Brain microvascular endothelial cell (primary cell): ENCODE measurements around the gene ORAI3.
"Not testable (repeated sequence)": the region's sequence is repeated elsewhere in the genome, so short reads cannot be mapped to it uniquely, and the experiment has no call there.

Source experiments
- DNase-seq: peaks from one replicate; pipeline ENCODE4 v3.0.0-alpha.2; 2020
- H3K27ac ChIP-seq: fragments of 250-450 bp; sonication (Bioruptor Pico); 2 replicates; pipeline ENCODE4 v1.5.1; 2020; ENCODE audit warnings: mild to moderate bottlenecking, moderate library complexity
- H3K27me3 ChIP-seq: fragments of 250-450 bp; sonication (Bioruptor Pico); replicated peaks from 2 replicates; pipeline ENCODE4 v1.5.1; 2020; ENCODE audit warnings: mild to moderate bottlenecking
- H3K36me3 ChIP-seq: fragments of 250-450 bp; sonication (Bioruptor Pico); replicated peaks from 2 replicates; pipeline ENCODE4 v1.5.1; 2020; ENCODE audit warnings: mild to moderate bottlenecking
- H3K4me3 ChIP-seq: 2 replicates; pipeline ENCODE4 v1.5.1; 2011; ENCODE audit warnings: low read depth, mild to moderate bottlenecking, control low read depth, low read length, moderate library complexity
- CTCF ChIP-seq: IDR thresholded peaks from 2 replicates; pipeline ENCODE4 v1.5.1; 2011; ENCODE audit warnings: low read depth, mild to moderate bottlenecking, moderate library complexity, low read length, control low read depth, inconsistent platforms; ENCODE audit errors: missing control alignments
- in situ Hi-C: cut with HindIII; loops from 2 replicates; pipeline ENCODE4 v1.10.0; 2017; ENCODE audit warnings: low sequenced_read_pairs, low pct_ligation_motif_present

The ORAI3 gene

GRCh38 chr16:30930160-30930571, 18.7 kb upstream of the ORAI3 start:
- no peak for DNase-seq
- Histone ChIP-seq H3K27me3 (no peaks in the 10 kb centered on the region), H3K36me3 (peaks cover 52% of the 10 kb centered on the region), H3K4me3 (no peak overlapping the region), H3K27ac (no peak overlapping the region)
- no peak for TF ChIP-seq CTCF
- in situ Hi-C loops, result loop anchor here (25.0 kb wide), 1 partner anchor 532 kb away; the partner anchor contains the start of genes ARMC5 and TGFB1I1

GRCh38 chr16:30931068-30931650, 17.7 kb upstream of the ORAI3 start:
- Histone ChIP-seq H3K27me3 (no peaks in the 10 kb centered on the region), H3K4me3 (no peak overlapping the region), H3K27ac (no peak overlapping the region), H3K36me3 (peaks cover 55% of the 10 kb centered on the region)
- in situ Hi-C loops, result loop anchor here (25.0 kb wide), 1 partner anchor 531 kb away; the partner anchor contains the start of genes ARMC5 and TGFB1I1
- no peak for TF ChIP-seq CTCF
- no peak for DNase-seq

GRCh38 chr16:30934827-30935557, 13.9 kb upstream of the ORAI3 start:
- peak; percentile 79 for TF ChIP-seq CTCF
- no peaks in the 10 kb centered on the region for H3K27me3 ChIP-seq
- no peak overlapping the region for H3K4me3 ChIP-seq
- in situ Hi-C loops, result loop anchor here (25.0 kb wide), 1 partner anchor 527 kb away; the partner anchor contains the start of genes ARMC5 and TGFB1I1
- DNase-seq, result peak; percentile 56
- peaks cover 50% of the 10 kb centered on the region for H3K36me3 ChIP-seq
- H3K27ac ChIP-seq, result no peak overlapping the region

GRCh38 chr16:30937692-30938091, 11.2 kb upstream of the ORAI3 start:
- H3K4me3 ChIP-seq, result no peak overlapping the region
- peaks cover 41% of the 10 kb centered on the region for H3K36me3 ChIP-seq
- TF ChIP-seq CTCF, result no peak
- no peaks in the 10 kb centered on the region for H3K27me3 ChIP-seq
- DNase-seq, result no peak
- H3K27ac ChIP-seq, result no peak overlapping the region
- in situ Hi-C loops, result loop anchor here (25.0 kb wide), 1 partner anchor 525 kb away; the partner anchor contains the start of genes ARMC5 and TGFB1I1

GRCh38 chr16:30939571-30939970, 9.3 kb upstream of the ORAI3 start:
- in situ Hi-C loops, result loop anchor here (25.0 kb wide), 1 partner anchor 523 kb away; the partner anchor contains the start of genes ARMC5 and TGFB1I1
- H3K27me3 ChIP-seq, H3K4me3 ChIP-seq: not testable (repeated sequence)
- peak; percentile 61 for DNase-seq
- Histone ChIP-seq H3K36me3 (peaks cover 38% of the 10 kb centered on the region), H3K27ac (peak overlapping the region; percentile 83)
